Activated T-helper 17 cell treated with anti-CD3 and anti-CD28 coated beads, Interleukin-2, amount 50 U/mL, for 72 hours (primary cell): ENCODE data around the gene MPIG6B. TPM values are rescaled to one million over a fixed set of nuclear protein-coding genes. Genes with fewer than 3 reads are reported as not detected.

Experiments used
- ATAC-seq: fragments of 150-1000 bp; cut with Tn5 transposase; replicated peaks from 2 replicates; pipeline ENCODE4 v1.10.0; 2021; ENCODE audit warnings: mild to moderate bottlenecking, moderate library complexity
- H3K27ac Mint-ChIP-seq: one replicate; pipeline ENCODE4 v1.8.0; 2022; ENCODE audit warnings: mixed read lengths
- H3K27me3 Mint-ChIP-seq: one replicate; pipeline ENCODE4 v1.8.0; 2022; ENCODE audit warnings: mixed read lengths
- H3K36me3 Mint-ChIP-seq: one replicate; pipeline ENCODE4 v1.8.0; 2022; ENCODE audit warnings: low read depth, mild to moderate bottlenecking, mixed read lengths
- H3K4me1 Mint-ChIP-seq: one replicate; pipeline ENCODE4 v1.8.0; 2022; ENCODE audit warnings: mixed read lengths
- H3K4me3 Mint-ChIP-seq: one replicate; pipeline ENCODE4 v1.8.0; 2022; ENCODE audit warnings: mild to moderate bottlenecking, mixed read lengths
- H3K9me3 Mint-ChIP-seq: one replicate; pipeline ENCODE4 v1.8.0; 2022; ENCODE audit warnings: mixed read lengths
- total RNA-seq, 2 donors: library from RNA; stranded (reverse); gene quantifications; one replicate each; pipeline ENCODE4 v1.2.3, GENCODE V29; 2022

The MPIG6B gene
- total RNA-seq, 2 donors from 2014 or later = not detected

GRCh38 chr6:31736021-31736767, 13.0 kb downstream of the MPIG6B start, which contains the start of gene CLIC1:
CLIC1 (minus strand) TSS chr6:31736530; CDS start chr6:31736300, 230 bp downstream.
- Mint-ChIP-seq H3K4me1 (peaks cover 39% of the 10 kb centered on the region), H3K36me3 (peaks cover 74% of the 10 kb centered on the region), H3K4me3 (peak within 1 kb of the TSS; percentile 98), H3K9me3 (no peaks in the 10 kb centered on the region), H3K27me3 (no peaks in the 10 kb centered on the region), H3K27ac (peak within 1 kb of the TSS; percentile 94)
- peak; percentile 59 for ATAC-seq

GRCh38 chr6:31736768-31737314, 13.7 kb downstream of the MPIG6B start:
- peaks cover 74% of the 10 kb centered on the region for H3K36me3 Mint-ChIP-seq

GRCh38 chr6:31737315-31737990, 14.3 kb downstream of the MPIG6B start:
- H3K9me3 Mint-ChIP-seq = no peaks in the 10 kb centered on the region
- H3K27me3 Mint-ChIP-seq = no peaks in the 10 kb centered on the region
- peak overlapping the region; percentile 98 for H3K4me3 Mint-ChIP-seq
- peaks cover 40% of the 10 kb centered on the region for H3K4me1 Mint-ChIP-seq
- peaks cover 74% of the 10 kb centered on the region for H3K36me3 Mint-ChIP-seq
- no peak for ATAC-seq
- peak overlapping the region; percentile 94 for H3K27ac Mint-ChIP-seq

More at GRCh38 chr6:31736768-31737314, 13.7 kb downstream of the MPIG6B start:
- Mint-ChIP-seq H3K27ac (peak overlapping the region; percentile 94), H3K9me3 (no peaks in the 10 kb centered on the region), H3K27me3 (no peaks in the 10 kb centered on the region), H3K4me3 (peak overlapping the region; percentile 98), H3K4me1 (peaks cover 40% of the 10 kb centered on the region)
- no peak for ATAC-seq

- H3K9me3 Mint-ChIP-seq = no peaks in the 10 kb centered on the region
- no peaks in the 10 kb centered on the region for H3K27me3 Mint-ChIP-seq
- H3K27ac Mint-ChIP-seq = peak overlapping the region; percentile 94
- H3K36me3 Mint-ChIP-seq = peaks cover 71% of the 10 kb centered on the region
- peak; percentile 37 for ATAC-seq
- peak overlapping the region; percentile 98 for H3K4me3 Mint-ChIP-seq
- H3K4me1 Mint-ChIP-seq = peaks cover 39% of the 10 kb centered on the region
These were observed 15.1 kb downstream of the MPIG6B start for GRCh38 chr6:31737991-31738979.

- Mint-ChIP-seq H3K27ac (peak within 1 kb of the TSS; percentile 94), H3K27me3 (no peaks in the 10 kb centered on the region), H3K4me1 (peaks cover 33% of the 10 kb centered on the region), H3K9me3 (no peaks in the 10 kb centered on the region), H3K4me3 (peak within 1 kb of the TSS; percentile 98), H3K36me3 (peaks cover 66% of the 10 kb centered on the region)
- peak; percentile 89 for ATAC-seq
These were observed 16.6 kb downstream of the MPIG6B start, which contains the start of gene MSH5 for GRCh38 chr6:31739639-31740396. MSH5 (plus strand) TSS chr6:31740005; CDS start chr6:31740467, 462 bp downstream.

GRCh38 chr6:31740397-31741223, 17.4 kb downstream of the MPIG6B start:
- peaks cover 66% of the 10 kb centered on the region for H3K36me3 Mint-ChIP-seq
- H3K4me3 Mint-ChIP-seq = peak overlapping the region; percentile 98
- peak overlapping the region; percentile 94 for H3K27ac Mint-ChIP-seq
- no peaks in the 10 kb centered on the region for H3K9me3 Mint-ChIP-seq
- H3K4me1 Mint-ChIP-seq = peaks cover 39% of the 10 kb centered on the region
- no peaks in the 10 kb centered on the region for H3K27me3 Mint-ChIP-seq
- ATAC-seq = no peak

GRCh38 chr6:31741815-31742214, 18.6 kb downstream of the MPIG6B start:
- H3K36me3 Mint-ChIP-seq = peaks cover 59% of the 10 kb centered on the region
- no peak for ATAC-seq
- peak overlapping the region; percentile 98 for H3K4me3 Mint-ChIP-seq
- H3K27me3 Mint-ChIP-seq = no peaks in the 10 kb centered on the region
- no peaks in the 10 kb centered on the region for H3K9me3 Mint-ChIP-seq
- H3K4me1 Mint-ChIP-seq = peaks cover 39% of the 10 kb centered on the region
- peak overlapping the region; percentile 17 for H3K27ac Mint-ChIP-seq

- peak overlapping the region; percentile 10 for H3K27ac Mint-ChIP-seq
These were observed 19.7 kb downstream of the MPIG6B start for GRCh38 chr6:31742894-31743293.

GRCh38 chr6:31744422-31744821, 21.2 kb downstream of the MPIG6B start:
- no peak overlapping the region for H3K27ac Mint-ChIP-seq
- ATAC-seq = no peak
- no peak overlapping the region for H3K4me3 Mint-ChIP-seq
- peaks cover 18% of the 10 kb centered on the region for H3K4me1 Mint-ChIP-seq
- no peaks in the 10 kb centered on the region for H3K9me3 Mint-ChIP-seq
- peaks cover 68% of the 10 kb centered on the region for H3K36me3 Mint-ChIP-seq
- no peaks in the 10 kb centered on the region for H3K27me3 Mint-ChIP-seq

More at GRCh38 chr6:31742894-31743293, 19.7 kb downstream of the MPIG6B start:
- H3K4me1 Mint-ChIP-seq = peaks cover 33% of the 10 kb centered on the region
- no peaks in the 10 kb centered on the region for H3K9me3 Mint-ChIP-seq
- no peak for ATAC-seq
- H3K4me3 Mint-ChIP-seq = no peak overlapping the region
- H3K36me3 Mint-ChIP-seq = peaks cover 66% of the 10 kb centered on the region
- no peaks in the 10 kb centered on the region for H3K27me3 Mint-ChIP-seq

GRCh38 chr6:31749301-31750036, 26.3 kb downstream of the MPIG6B start:
- Mint-ChIP-seq H3K27me3 (no peaks in the 10 kb centered on the region), H3K36me3 (peaks cover 26% of the 10 kb centered on the region), H3K4me3 (no peak overlapping the region), H3K9me3 (no peaks in the 10 kb centered on the region), H3K27ac (peak overlapping the region; percentile 41), H3K4me1 (peaks cover 10% of the 10 kb centered on the region)
- no peak for ATAC-seq

GRCh38 chr6:31750411-31751022, 27.3 kb downstream of the MPIG6B start:
- Mint-ChIP-seq H3K27me3 (no peaks in the 10 kb centered on the region), H3K4me1 (peaks cover 4% of the 10 kb centered on the region), H3K27ac (no peak overlapping the region), H3K4me3 (no peak overlapping the region), H3K36me3 (peaks cover 16% of the 10 kb centered on the region), H3K9me3 (no peaks in the 10 kb centered on the region)
- no peak for ATAC-seq
